ENCODE results near the gene MYDGF. TPM values are rescaled to one million over a fixed set of nuclear protein-coding genes. Genes with fewer than 3 reads are reported as not detected.

The MYDGF gene
- total RNA-seq, 4 donors from 2014 or later = 21.8 to 63.5 (median 44.4) TPM

- TF ChIP-seq, protein P1, sequence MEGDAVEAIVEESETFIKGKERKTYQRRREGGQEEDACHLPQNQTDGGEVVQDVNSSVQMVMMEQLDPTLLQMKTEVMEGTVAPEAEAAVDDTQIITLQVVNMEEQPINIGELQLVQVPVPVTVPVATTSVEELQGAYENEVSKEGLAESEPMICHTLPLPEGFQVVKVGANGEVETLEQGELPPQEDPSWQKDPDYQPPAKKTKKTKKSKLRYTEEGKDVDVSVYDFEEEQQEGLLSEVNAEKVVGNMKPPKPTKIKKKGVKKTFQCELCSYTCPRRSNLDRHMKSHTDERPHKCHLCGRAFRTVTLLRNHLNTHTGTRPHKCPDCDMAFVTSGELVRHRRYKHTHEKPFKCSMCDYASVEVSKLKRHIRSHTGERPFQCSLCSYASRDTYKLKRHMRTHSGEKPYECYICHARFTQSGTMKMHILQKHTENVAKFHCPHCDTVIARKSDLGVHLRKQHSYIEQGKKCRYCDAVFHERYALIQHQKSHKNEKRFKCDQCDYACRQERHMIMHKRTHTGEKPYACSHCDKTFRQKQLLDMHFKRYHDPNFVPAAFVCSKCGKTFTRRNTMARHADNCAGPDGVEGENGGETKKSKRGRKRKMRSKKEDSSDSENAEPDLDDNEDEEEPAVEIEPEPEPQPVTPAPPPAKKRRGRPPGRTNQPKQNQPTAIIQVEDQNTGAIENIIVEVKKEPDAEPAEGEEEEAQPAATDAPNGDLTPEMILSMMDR (IDR thresholded peaks at IDR 0.05) = no peak
- no peak for TF ChIP-seq POLR2A (IDR thresholded peaks at IDR 0.05)
- no peak overlapping the region for H3K4me3 ChIP-seq
- intact Hi-C loops (cut with DNase I; ENCODE audit: low total_unique reads) = no loop called here
Measured at GRCh38 chr19:4618019-4618418, 52.1 kb downstream of the MYDGF start.

DNA sequence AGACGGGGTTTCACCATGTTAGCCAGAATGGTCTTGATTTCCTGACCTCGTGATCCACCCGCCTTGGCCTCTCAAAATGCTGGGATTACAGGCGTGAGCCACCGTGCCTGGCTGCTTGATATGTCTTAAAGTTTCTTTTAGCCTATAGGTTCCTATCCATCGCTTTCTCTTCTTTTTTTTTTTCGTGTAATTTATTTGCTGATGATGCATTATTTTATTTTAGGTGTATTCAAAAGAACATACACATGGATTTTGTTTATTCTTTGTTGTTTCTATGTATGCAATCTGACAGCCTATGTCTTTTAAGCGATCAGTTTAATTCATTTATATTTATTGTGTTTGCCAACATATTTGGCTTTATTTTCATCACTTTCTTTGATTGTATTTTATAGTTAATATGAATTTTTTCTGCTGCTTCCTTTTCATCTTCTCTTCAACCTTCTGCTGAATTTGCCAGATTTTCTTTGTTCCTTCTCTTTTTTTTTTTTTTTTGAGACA, 56.8 kb downstream of the MYDGF start:
- TF ChIP-seq, protein P1 (IDR thresholded peaks at IDR 0.05) = no peak
- TF ChIP-seq POLR2A (IDR thresholded peaks at IDR 0.05) = no peak
- H3K4me1 ChIP-seq = no peaks in the 10 kb centered on the region
- H3K9me3 ChIP-seq = no peaks in the 10 kb centered on the region
- H3K36me3 ChIP-seq = no peaks in the 10 kb centered on the region
- H3K4me3 ChIP-seq = no peak overlapping the region
- no peaks in the 10 kb centered on the region for H3K27me3 ChIP-seq
- H3K27ac ChIP-seq = no peak overlapping the region
- no peak for DNase-seq
- intact Hi-C loops (cut with DNase I; ENCODE audit: low total_unique reads) = no loop called here

More at GRCh38 chr19:4618019-4618418, 52.1 kb downstream of the MYDGF start:
- H3K36me3 ChIP-seq = no peaks in the 10 kb centered on the region
- no peaks in the 10 kb centered on the region for H3K4me1 ChIP-seq
- no peak for DNase-seq
- H3K27me3 ChIP-seq = peaks cover 0 to 5% of the 10 kb centered on the region in 2 donors
- H3K9me3 ChIP-seq = no peaks in the 10 kb centered on the region
- H3K27ac ChIP-seq = no peak overlapping the region

- no peak overlapping the region for H3K4me3 ChIP-seq
- no peaks in the 10 kb centered on the region for H3K9me3 ChIP-seq
- no peak overlapping the region for H3K27ac ChIP-seq
- peaks cover 0 to 4% of the 10 kb centered on the region in 2 donors for H3K4me1 ChIP-seq
- no peaks in the 10 kb centered on the region for H3K36me3 ChIP-seq
- no peak for TF ChIP-seq POLR2A (IDR thresholded peaks at IDR 0.05)
- TF ChIP-seq, protein P1 (IDR thresholded peaks at IDR 0.05) = no peak
- no peak for DNase-seq
- no peaks in the 10 kb centered on the region for H3K27me3 ChIP-seq
- intact Hi-C loops (cut with DNase I; ENCODE audit: low total_unique reads) = no loop called here
Measured at GRCh38 chr19:4609878-4610511, 60.1 kb downstream of the MYDGF start.

Other genes with a start within 250 kb of the MYDGF start
- 100 to 1,000 TPM in 2 of 4 donors, 10 to 100 TPM in 2; 61.5 to 266 (median 90.0) TPM for gene UBXN6, start 212.5 kb downstream of the MYDGF start, total RNA-seq
- gene HDGFL2, start 198.0 kb downstream of the MYDGF start, total RNA-seq = 10 to 100 TPM in 3 of 4 donors, 1 to 10 TPM in 1; 8.5 to 65.8 (median 34.8) TPM
- 10 to 100 TPM in 3 of 4 donors, 1 to 10 TPM in 1; 7.9 to 78.3 (median 16.2) TPM for gene PLIN4, start 151.9 kb downstream of the MYDGF start, total RNA-seq
- gene PLIN5, start 135.1 kb downstream of the MYDGF start, total RNA-seq = 10 to 100 TPM in 1 of 4 donors, 1 to 10 TPM in 3; 1.5 to 11.1 (median 3.0) TPM
- gene LRG1, start 130.3 kb downstream of the MYDGF start, total RNA-seq = 1 to 10 TPM in 2 of 4 donors, under 1 TPM in 1, not detected in 1; 0.59 to 1.1 (median 1.1) TPM
- 10 to 100 TPM in 1 of 4 donors, 1 to 10 TPM in 3; 1.8 to 48.1 (median 5.5) TPM for gene SEMA6B, start 110.7 kb downstream of the MYDGF start, total RNA-seq
- 10 to 100 TPM in 1 of 4 donors, 1 to 10 TPM in 2, under 1 TPM in 1; 0.77 to 20.6 (median 9.1) TPM for gene TNFAIP8L1, start 30.8 kb downstream of the MYDGF start, total RNA-seq
- 100 to 1,000 TPM in 1 of 4 donors, 10 to 100 TPM in 3; 17.8 to 194 (median 48.5) TPM for gene DPP9, start 53.5 kb upstream of the MYDGF start, total RNA-seq
- 10 to 100 TPM in 3 of 4 donors, 1 to 10 TPM in 1; 9.4 to 12.4 (median 10.6) TPM for gene FEM1A, start 121.4 kb upstream of the MYDGF start, total RNA-seq
- gene TICAM1, start 161.4 kb upstream of the MYDGF start, total RNA-seq = 10 to 100 TPM in 1 of 4 donors, 1 to 10 TPM in 2, under 1 TPM in 1; under 0.01 to 13.0 (median 2.3) TPM
- gene PLIN3, start 197.3 kb upstream of the MYDGF start, total RNA-seq = 10 to 100 TPM; 18.7 to 60.8 (median 27.9) TPM
- under 1 TPM in 2 of 4 donors, not detected in 2; 0.26 to 0.70 TPM for gene ARRDC5, start 232.6 kb upstream of the MYDGF start, total RNA-seq
- gene UHRF1, start 239.2 kb upstream of the MYDGF start, total RNA-seq = 10 to 100 TPM in 1 of 4 donors, under 1 TPM in 2, not detected in 1; 0.46 to 21.8 (median 0.77) TPM